Heart left ventricle (tissue), 13 donors: ENCODE measurements around the gene XYLT1.

ENCODE experiments used
- CTCF ChIP-seq, 12 donors: fragments of 200-600 bp; sonication (generic) in 4 of 12; IDR thresholded peaks; one replicate each; pipeline versions ENCODE4 v1.5.0 to v1.8.0; 2018 to 2022; ENCODE audit warnings: antibody characterized with exemption in 12 of 12, mild to moderate bottlenecking in 5 of 12
- POLR2A ChIP-seq, 2 donors: fragments of 450-650 bp; IDR thresholded peaks; one replicate each; pipeline ENCODE4 v1.6.1; 2017; ENCODE audit warnings: antibody characterized with exemption in 2 of 2, mild to moderate bottlenecking in 2 of 2, moderate library complexity in 2 of 2
- donor health status: ischemic (EF 13 %, LVEDD 7.1; RV severe dilation, severe dysfunction).
- donor health status: DM: no; HTN: yes; CAD: no.
- donor health status: DM: no; HTN: no; CAD: no.
- donor health status: ischemic (EF 25% LVEDD 6.9; RV normal size, moderate dysfunction).
- donor health status: ischemic (EF 25% LVEDD 5.7; RV mildly dilated, moderate dysfunction).
- donor health status: ischemic (EF 35%, LVEDD 5.7; RV mildly dilated, moderate dysfunction).
- donor health status: nonischemic (EF 11% LVEDD 7.7; RV severe dilation, severe dysfunction).
- donor health status: DM: yes; HTN: yes; CAD: no.
- donor health status: PGD.
- donor health status: ischemic (EF 29% LVEDD 5.4; RV normal size, mild dysfunction).
- donor health status: nonischemic (EF 23%, LVEDD 6.1; RV moderate dilation, normal function).

- TF ChIP-seq CTCF (IDR thresholded peaks at IDR 0.05) = no peak
- no peak for TF ChIP-seq POLR2A (IDR thresholded peaks at IDR 0.05)
Measured at GRCh38 chr16:17149904-17150483, 320.8 kb downstream of the XYLT1 start.
